Measurements from ENCODE around the gene CAPS2. TPM values are rescaled to one million over a fixed set of nuclear protein-coding genes. Genes with fewer than 3 reads are reported as not detected.

The CAPS2 gene
- total and polyA plus RNA-seq, 9 donors = 7.5 to 27.9 (median 16.3) TPM

DNA sequence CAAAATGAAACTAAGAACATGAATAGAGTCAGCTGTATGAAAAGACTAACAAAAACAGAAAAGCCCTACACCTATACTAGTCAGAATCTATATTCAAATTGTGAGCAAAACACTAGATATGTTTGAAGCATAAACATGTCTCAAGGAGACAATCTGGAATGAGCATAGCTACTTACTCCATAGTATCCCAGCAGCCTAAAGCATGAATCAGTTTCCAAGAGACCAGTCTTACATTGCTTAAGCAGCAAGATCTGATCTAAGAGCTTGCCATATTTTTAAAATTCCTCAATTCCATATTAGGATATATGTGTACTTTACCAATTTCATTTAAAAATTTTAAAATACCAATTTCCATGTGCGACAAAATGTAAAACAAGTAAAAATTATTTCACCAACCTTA lies 7.7 kb downstream of the CAPS2 start:
- WGBS, 3 donors = 0 to 2% (median 1%) methylated on average over 1 of the region's 1 CpG
- no peaks in the 10 kb centered on the region for H3K36me3 ChIP-seq
- no peak overlapping the region for H3K27ac ChIP-seq
- no peaks in the 10 kb centered on the region for H3K9me3 ChIP-seq
- no peaks in the 10 kb centered on the region for H3K4me1 ChIP-seq (ENCODE audit: insufficient read depth)
- no peak for DNase-seq
- H3K4me3 ChIP-seq = no peak overlapping the region
- no peaks in the 10 kb centered on the region for H3K27me3 ChIP-seq
- intact Hi-C loops (cut with DNase I) = no loop called here
- TF ChIP-seq, protein P1, sequence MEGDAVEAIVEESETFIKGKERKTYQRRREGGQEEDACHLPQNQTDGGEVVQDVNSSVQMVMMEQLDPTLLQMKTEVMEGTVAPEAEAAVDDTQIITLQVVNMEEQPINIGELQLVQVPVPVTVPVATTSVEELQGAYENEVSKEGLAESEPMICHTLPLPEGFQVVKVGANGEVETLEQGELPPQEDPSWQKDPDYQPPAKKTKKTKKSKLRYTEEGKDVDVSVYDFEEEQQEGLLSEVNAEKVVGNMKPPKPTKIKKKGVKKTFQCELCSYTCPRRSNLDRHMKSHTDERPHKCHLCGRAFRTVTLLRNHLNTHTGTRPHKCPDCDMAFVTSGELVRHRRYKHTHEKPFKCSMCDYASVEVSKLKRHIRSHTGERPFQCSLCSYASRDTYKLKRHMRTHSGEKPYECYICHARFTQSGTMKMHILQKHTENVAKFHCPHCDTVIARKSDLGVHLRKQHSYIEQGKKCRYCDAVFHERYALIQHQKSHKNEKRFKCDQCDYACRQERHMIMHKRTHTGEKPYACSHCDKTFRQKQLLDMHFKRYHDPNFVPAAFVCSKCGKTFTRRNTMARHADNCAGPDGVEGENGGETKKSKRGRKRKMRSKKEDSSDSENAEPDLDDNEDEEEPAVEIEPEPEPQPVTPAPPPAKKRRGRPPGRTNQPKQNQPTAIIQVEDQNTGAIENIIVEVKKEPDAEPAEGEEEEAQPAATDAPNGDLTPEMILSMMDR (IDR thresholded peaks at IDR 0.05) = no peak
- TF ChIP-seq EP300 (IDR thresholded peaks at IDR 0.05) (no peak), POLR2A (IDR thresholded peaks at IDR 0.05) (no peak)

DNA sequence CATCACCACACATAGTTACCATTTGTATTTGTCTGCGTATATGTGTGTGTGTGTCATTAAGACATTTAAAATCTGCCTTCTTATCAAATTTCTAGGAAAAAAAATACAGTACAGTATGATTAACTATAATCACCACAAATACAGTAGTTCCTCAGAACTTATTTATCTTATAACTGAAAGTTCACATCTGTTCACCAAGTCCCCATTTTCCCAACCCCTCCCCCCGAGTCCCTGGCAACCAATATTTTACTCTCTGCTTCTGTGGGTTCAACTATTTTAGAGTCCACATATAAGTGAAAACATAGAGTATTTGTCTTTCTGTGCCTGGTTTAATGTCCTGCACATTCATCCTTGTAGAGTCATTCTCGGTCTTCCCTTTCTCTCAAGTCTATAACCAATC lies 12.3 kb downstream of the CAPS2 start:
- WGBS, 3 donors = 86 to 89% (median 89%) methylated on average over 3 of the region's 3 CpGs
- no peaks in the 10 kb centered on the region for H3K4me1 ChIP-seq (ENCODE audit: insufficient read depth)
- no peaks in the 10 kb centered on the region for H3K9me3 ChIP-seq

DNA sequence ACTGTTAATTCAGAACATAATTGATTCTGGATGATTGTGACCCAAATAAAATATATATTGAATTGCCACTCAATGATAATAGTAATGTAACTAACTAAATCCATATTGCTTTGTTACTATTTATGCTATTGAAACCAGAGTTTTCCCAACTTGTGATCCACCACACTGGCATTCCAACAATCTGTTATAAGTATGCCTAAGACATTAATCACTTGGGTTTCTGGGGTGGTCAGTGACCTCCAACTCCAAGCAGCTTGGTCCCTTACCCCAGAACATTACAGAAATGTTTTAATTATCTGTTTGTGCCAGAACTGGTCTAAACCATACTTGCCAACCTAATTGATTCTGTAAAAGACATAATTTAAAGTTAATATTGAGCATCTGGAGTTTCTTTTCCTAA lies 14.6 kb downstream of the CAPS2 start:
- intact Hi-C loops (cut with DNase I) = no loop called here
- H3K4me1 ChIP-seq (ENCODE audit: insufficient read depth) = no peaks in the 10 kb centered on the region
- no peaks in the 10 kb centered on the region for H3K27me3 ChIP-seq
- no peak overlapping the region for H3K4me3 ChIP-seq
- TF ChIP-seq POLR2A (IDR thresholded peaks at IDR 0.05) (no peak), EP300 (IDR thresholded peaks at IDR 0.05) (no peak)
- TF ChIP-seq, protein P1 (IDR thresholded peaks at IDR 0.05) = no peak
- H3K9me3 ChIP-seq = no peaks in the 10 kb centered on the region
- no peaks in the 10 kb centered on the region for H3K36me3 ChIP-seq
- no peak for DNase-seq
- H3K27ac ChIP-seq = no peak overlapping the region

More for the DNA sequence above, 12.3 kb downstream of the CAPS2 start:
- H3K4me3 ChIP-seq = no peak overlapping the region
- TF ChIP-seq POLR2A (IDR thresholded peaks at IDR 0.05) (no peak), EP300 (IDR thresholded peaks at IDR 0.05) (no peak)
- intact Hi-C loops (cut with DNase I) = no loop called here
- no peak overlapping the region for H3K27ac ChIP-seq
- DNase-seq = no peak
- H3K27me3 ChIP-seq = no peaks in the 10 kb centered on the region
- no peaks in the 10 kb centered on the region for H3K36me3 ChIP-seq

DNA sequence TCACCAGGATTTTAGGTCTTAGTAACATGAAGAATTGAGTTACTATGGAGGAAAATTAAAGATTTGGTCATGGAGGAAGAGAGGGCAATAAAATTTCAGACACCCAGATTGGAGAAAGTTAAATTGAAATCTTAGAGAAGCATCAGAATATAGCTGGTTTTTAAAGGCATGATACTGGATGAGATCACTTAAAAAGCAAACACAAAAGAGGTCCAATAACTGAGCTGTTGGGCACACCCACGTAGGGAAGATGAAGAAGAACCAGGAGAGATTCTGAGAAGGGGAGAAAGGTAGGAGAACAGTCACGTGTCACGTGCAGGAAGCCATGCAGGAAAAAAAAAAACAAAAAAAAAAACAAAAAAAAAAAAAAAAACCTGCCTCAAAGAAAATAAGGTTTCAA lies 18.8 kb downstream of the CAPS2 start:
- DNase-seq = no peak
- no peak overlapping the region for H3K27ac ChIP-seq
- intact Hi-C loops (cut with DNase I) = no loop called here
- no peaks in the 10 kb centered on the region for H3K27me3 ChIP-seq
- no peaks in the 10 kb centered on the region for H3K4me1 ChIP-seq (ENCODE audit: insufficient read depth)
- WGBS, 3 donors = 73 to 81% (median 80%) methylated on average over 3 of the region's 3 CpGs
- H3K9me3 ChIP-seq = no peaks in the 10 kb centered on the region
- TF ChIP-seq EP300 (IDR thresholded peaks at IDR 0.05) (no peak), POLR2A (IDR thresholded peaks at IDR 0.05) (no peak)
- TF ChIP-seq, protein P1 (IDR thresholded peaks at IDR 0.05) = no peak
- H3K4me3 ChIP-seq = no peak overlapping the region
- no peaks in the 10 kb centered on the region for H3K36me3 ChIP-seq

DNA sequence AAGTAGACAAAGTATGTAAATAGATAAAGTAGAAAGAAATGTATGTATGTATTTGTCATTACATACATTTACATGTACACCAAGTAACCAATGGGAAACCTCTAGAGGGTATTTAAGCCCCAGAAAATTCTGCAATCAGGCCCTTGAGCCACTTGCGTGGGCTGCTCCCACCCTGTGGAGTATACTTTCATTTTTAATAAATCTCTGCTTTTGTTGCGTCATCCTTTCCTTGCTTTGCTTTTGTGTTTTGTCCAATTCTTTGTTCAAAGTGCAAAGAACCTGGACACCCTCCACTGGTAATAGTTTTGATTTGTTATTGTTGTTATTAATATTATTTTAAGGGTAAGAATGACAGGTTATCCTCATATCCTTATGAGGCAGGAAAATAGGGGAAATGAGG lies 21.8 kb downstream of the CAPS2 start:
- DNase-seq = no peak
- Histone ChIP-seq H3K4me1 (ENCODE audit: insufficient read depth) (no peaks in the 10 kb centered on the region), H3K9me3 (peaks cover 0 to 4% of the 10 kb centered on the region in 2 donors), H3K27me3 (no peaks in the 10 kb centered on the region), H3K36me3 (no peaks in the 10 kb centered on the region), H3K4me3 (no peak overlapping the region), H3K27ac (no peak overlapping the region)
- intact Hi-C loops (cut with DNase I) = no loop called here
- TF ChIP-seq, protein P1 (IDR thresholded peaks at IDR 0.05) = no peak
- TF ChIP-seq POLR2A (IDR thresholded peaks at IDR 0.05) = no peak
- TF ChIP-seq EP300 (IDR thresholded peaks at IDR 0.05) = no peak
- 49 to 64% (median 56%) methylated on average over 2 of the region's 2 CpGs for WGBS, 3 donors
